Endothelial cell of umbilical vein (primary cell): ENCODE data around the gene NINJ2. TPM values are rescaled to one million over a fixed set of nuclear protein-coding genes. Genes with fewer than 3 reads are reported as not detected.

Source experiments
- BruUV-seq: library from RNA; stranded (reverse); fragments of 400-500 nt; replicated peaks from 2 replicates; lab custom pipeline; 2021; lab: Mats Ljungman, UMichigan
- CTCF ChIA-PET: fragments of 300-600, 350-600 bp; sonication (Branson Sonifier 250); formaldehyde crosslinking; loops from one replicate; lab custom pipeline; 2021; ENCODE audit warnings: antibody characterized with exemption, inconsistent platforms; lab: Charles Lee
- POLR2A ChIA-PET: fragments of 300-600, 350-600 bp; sonication (Branson Sonifier 250); formaldehyde crosslinking; loops from one replicate; lab custom pipeline; 2021; ENCODE audit warnings: antibody characterized with exemption, inconsistent platforms; lab: Charles Lee
- DNase-seq: peaks from one replicate; pipeline ENCODE4 v3.0.0-alpha.2; 2011; ENCODE audit warnings: low read depth, low spot score
- FAIRE-seq: peaks from 2 replicates; lab custom pipeline; 2011; peaks lifted over from hg19 to GRCh38; lab: Jason Lieb, UNC
- H2AFZ ChIP-seq: 2 replicates; pipeline ENCODE4 v1.6.0; 2012; ENCODE audit warnings: low read depth, low read length, control low read depth, inconsistent platforms
- H3K27ac ChIP-seq: 2 replicates; pipeline ENCODE4 v1.5.1; 2011; ENCODE audit warnings: low read depth, mild to moderate bottlenecking, control low read depth, low read length, moderate library complexity; ENCODE audit not compliant: insufficient read depth
- H3K27me3 ChIP-seq, 2 experiments: 2 replicates each; pipeline versions ENCODE4 v1.6.0 to v1.6.1; 2011; ENCODE audit warnings: low read length in 2 of 2, mixed read lengths in 1 of 2; ENCODE audit not compliant: control insufficient read depth in 2 of 2, insufficient read depth in 2 of 2
- H3K36me3 ChIP-seq, 2 experiments: 2 replicates in 1 of 2; 3 replicates in 1 of 2; pipeline ENCODE4 v1.5.1; 2011; ENCODE audit warnings: low read length in 2 of 2, mild to moderate bottlenecking in 1 of 2, moderate library complexity in 1 of 2; ENCODE audit not compliant: control insufficient read depth in 2 of 2, insufficient read depth in 2 of 2; ENCODE audit errors: extremely low read depth in 1 of 2
- H3K4me1 ChIP-seq: 3 replicates; pipeline ENCODE4 v1.5.1; 2011; ENCODE audit warnings: mild to moderate bottlenecking, low read length; ENCODE audit not compliant: control insufficient read depth, insufficient read depth; ENCODE audit errors: extremely low read depth
- H3K4me2 ChIP-seq: 2 replicates; pipeline ENCODE4 v1.6.1; 2011; ENCODE audit warnings: low read length, control low read depth, mixed read lengths; ENCODE audit not compliant: insufficient read depth
- H3K4me3 ChIP-seq, 3 experiments: fragments of 200-600 bp in 1 of 3; sonication (generic), shearing (Covaris generic) in 1 of 3; replicated peaks in 1 of 3; 2 replicates each; pipeline ENCODE4 v1.5.1; 2011 to 2016; ENCODE audit warnings: control low read depth in 3 of 3, low read length in 3 of 3, mild to moderate bottlenecking in 2 of 3, inconsistent platforms in 1 of 3, low read depth in 1 of 3, moderate library complexity in 1 of 3; ENCODE audit not compliant: insufficient read depth in 1 of 3
- H3K79me2 ChIP-seq: 2 replicates; pipeline ENCODE4 v1.6.0; 2012; ENCODE audit warnings: low read length, inconsistent platforms; ENCODE audit not compliant: control insufficient read depth, insufficient read depth
- H3K9ac ChIP-seq: replicated peaks from 2 replicates; pipeline ENCODE3; 2011; ENCODE audit warnings: low read length, control low read depth; ENCODE audit not compliant: insufficient read depth; ENCODE audit errors: extremely low read depth
- H3K9me1 ChIP-seq: replicated peaks from 3 replicates; pipeline ENCODE4 v1.6.0; 2011; ENCODE audit warnings: mild to moderate bottlenecking, low read length; ENCODE audit not compliant: control insufficient read depth, insufficient read depth; ENCODE audit errors: extremely low read depth
- H3K9me3 ChIP-seq: replicated peaks from 2 replicates; pipeline ENCODE4 v1.5.1; 2012; ENCODE audit warnings: low read length, inconsistent platforms; ENCODE audit not compliant: control insufficient read depth, insufficient read depth
- H4K20me1 ChIP-seq: replicated peaks from 2 replicates; pipeline ENCODE3; 2011; ENCODE audit warnings: mild to moderate bottlenecking, low read length; ENCODE audit not compliant: control insufficient read depth, insufficient read depth; ENCODE audit errors: extremely low read depth
- EZH2 ChIP-seq: IDR thresholded peaks from 2 replicates; pipeline ENCODE4 v1.6.1; 2012; ENCODE audit warnings: borderline replicate concordance, low read depth, mild to moderate bottlenecking, moderate library complexity, low read length, inconsistent platforms; ENCODE audit not compliant: severe bottlenecking
- FOS ChIP-seq: IDR thresholded peaks from 2 replicates; pipeline ENCODE4 v1.6.1; 2011; ENCODE audit warnings: mild to moderate bottlenecking, low read length, moderate library complexity, borderline replicate concordance; ENCODE audit not compliant: insufficient read depth
- GATA2 ChIP-seq: IDR thresholded peaks from 2 replicates; pipeline ENCODE4 v1.7.0; 2011; ENCODE audit warnings: low read depth, mild to moderate bottlenecking, moderate library complexity, mixed read lengths, low read length; ENCODE audit not compliant: insufficient read length, insufficient read depth
- JUN ChIP-seq: IDR thresholded peaks from 2 replicates; pipeline ENCODE4 v1.6.1; 2011; ENCODE audit warnings: borderline replicate concordance, low read depth; ENCODE audit not compliant: insufficient read length, insufficient read depth
- MAX ChIP-seq: IDR thresholded peaks from 2 replicates; pipeline ENCODE4 v1.6.1; 2011; ENCODE audit not compliant: insufficient read depth, insufficient read length
- MYC ChIP-seq: IDR thresholded peaks from one replicate; pipeline ENCODE4 v1.6.1; 2011; ENCODE audit warnings: mild to moderate bottlenecking, low read depth, low read length
- POLR2A ChIP-seq: IDR thresholded peaks from 2 replicates; pipeline ENCODE4 v1.6.1; 2012; ENCODE audit warnings: low read depth, mild to moderate bottlenecking, control low read depth, low read length
- POLR2AphosphoS5 ChIP-seq: IDR thresholded peaks from 2 replicates; pipeline ENCODE4 v1.6.1; 2012; ENCODE audit warnings: low read depth, mild to moderate bottlenecking, control low read depth, low read length, moderate library complexity; ENCODE audit not compliant: insufficient read depth
- dilution Hi-C: fragments of 300-500 bp; cut with MboI; formaldehyde crosslinking; loops from one replicate; pipeline ENCODE4 v1.15.0; 2019; ENCODE audit warnings: low sequenced_read_pairs; ENCODE audit not compliant: extremely low pct_ligation_motif_present
- intact Hi-C: fragments of 100-400 bp; cut with micrococcal nuclease; formaldehyde crosslinking; loops from one replicate; pipeline ENCODE4 v1.10.0; 2022
- polyA plus RNA-seq, 4 experiments: library from polyadenylated mRNA; depleted of rRNA in 3 of 4; stranded (reverse) in 3 of 4; unstranded in 1 of 4; fragments of >200 nt; gene quantifications; 2 replicates each; pipeline versions ENCODE4 v1.2.1 to v1.2.3, GENCODE V29; 2011 to 2012; ENCODE audit warnings: missing spikeins in 1 of 4
- total RNA-seq: library from RNA; stranded (reverse); gene quantifications from 2 replicates; pipeline ENCODE4 v1.2.3, GENCODE V29; 2021
- TF ChIP-seq, protein P1 (sequence below), 2 donors: IDR thresholded peaks; 1 replicate in 1 of 2; 2 replicates in 1 of 2; pipeline ENCODE4 v1.5.1; 2011; ENCODE audit warnings: low read length in 2 of 2, mild to moderate bottlenecking in 2 of 2, moderate library complexity in 2 of 2, control low read depth in 1 of 2, inconsistent platforms in 1 of 2, low read depth in 1 of 2; ENCODE audit not compliant: insufficient read depth in 1 of 2; ENCODE audit errors: extremely low read depth in 1 of 2

NINJ2 gene
- total and polyA plus RNA-seq, 2 donors (not counting 3 experiments of a cell fraction or from before 2014, with no cell fraction given), result 0.75 to 4.4 TPM

DNA sequence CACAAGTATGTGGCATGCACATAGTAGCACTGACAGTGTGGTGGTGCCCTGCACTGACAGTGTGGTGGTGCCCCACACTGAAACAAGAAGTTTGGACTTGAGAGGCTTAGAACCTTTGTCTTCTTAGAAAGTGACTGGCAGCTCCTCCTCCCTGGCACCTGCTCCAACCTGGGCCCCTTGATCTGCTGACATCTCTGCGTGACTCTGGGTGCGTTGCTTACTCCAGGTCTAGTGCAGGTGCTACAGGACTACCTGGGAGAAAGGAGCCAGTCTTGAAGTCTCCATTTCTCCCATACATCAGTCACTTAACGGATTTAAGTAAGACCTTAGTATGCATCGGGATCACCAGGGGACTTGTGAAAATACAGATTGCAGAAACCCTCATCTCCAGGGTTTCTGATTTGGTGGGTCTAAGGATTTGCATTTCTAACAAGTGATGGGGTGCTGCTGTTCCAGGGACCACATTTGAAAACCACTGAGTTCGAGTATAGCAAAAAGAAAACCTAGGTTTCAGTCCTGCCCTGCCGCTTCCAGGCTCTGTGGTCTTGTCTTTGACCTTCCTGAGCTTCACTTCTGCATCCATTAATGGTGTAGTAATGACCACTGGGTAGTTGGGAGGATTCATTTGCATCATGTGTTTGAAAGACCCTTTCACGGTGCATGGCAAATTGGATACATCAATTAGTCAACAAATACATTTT is 15.7 kb downstream of the NINJ2 start:
- FAIRE-seq, result no peak
- H3K9me1 ChIP-seq, result no peaks in the 10 kb centered on the region
- no peak for DNase-seq
- dilution Hi-C loops, result no loop called here
- no TSS peak for BruUV-seq
- no peak overlapping the region for H2AFZ ChIP-seq
- peaks cover 41% of the 10 kb centered on the region for H3K4me1 ChIP-seq
- no peak overlapping the region for H3K4me2 ChIP-seq
- TF ChIP-seq, protein P1, sequence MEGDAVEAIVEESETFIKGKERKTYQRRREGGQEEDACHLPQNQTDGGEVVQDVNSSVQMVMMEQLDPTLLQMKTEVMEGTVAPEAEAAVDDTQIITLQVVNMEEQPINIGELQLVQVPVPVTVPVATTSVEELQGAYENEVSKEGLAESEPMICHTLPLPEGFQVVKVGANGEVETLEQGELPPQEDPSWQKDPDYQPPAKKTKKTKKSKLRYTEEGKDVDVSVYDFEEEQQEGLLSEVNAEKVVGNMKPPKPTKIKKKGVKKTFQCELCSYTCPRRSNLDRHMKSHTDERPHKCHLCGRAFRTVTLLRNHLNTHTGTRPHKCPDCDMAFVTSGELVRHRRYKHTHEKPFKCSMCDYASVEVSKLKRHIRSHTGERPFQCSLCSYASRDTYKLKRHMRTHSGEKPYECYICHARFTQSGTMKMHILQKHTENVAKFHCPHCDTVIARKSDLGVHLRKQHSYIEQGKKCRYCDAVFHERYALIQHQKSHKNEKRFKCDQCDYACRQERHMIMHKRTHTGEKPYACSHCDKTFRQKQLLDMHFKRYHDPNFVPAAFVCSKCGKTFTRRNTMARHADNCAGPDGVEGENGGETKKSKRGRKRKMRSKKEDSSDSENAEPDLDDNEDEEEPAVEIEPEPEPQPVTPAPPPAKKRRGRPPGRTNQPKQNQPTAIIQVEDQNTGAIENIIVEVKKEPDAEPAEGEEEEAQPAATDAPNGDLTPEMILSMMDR (IDR thresholded peaks at IDR 0.05; ENCODE audit: extremely low read depth in 1 of 2, insufficient read depth in 1 of 2, low read depth in 1 of 2, low read length in 2 of 2), result no peak
- TF ChIP-seq EZH2, result no peak
- TF ChIP-seq JUN, result no peak
- TF ChIP-seq POLR2A, result no peak
- no peak for TF ChIP-seq FOS
- no peak for TF ChIP-seq MAX
- no peak for TF ChIP-seq MYC
- no peak for TF ChIP-seq GATA2
- no peak for TF ChIP-seq POLR2AphosphoS5
- H4K20me1 ChIP-seq, result no peaks in the 10 kb centered on the region
- H3K9ac ChIP-seq, result no peak overlapping the region
- H3K36me3 ChIP-seq, result no peaks in the 10 kb centered on the region
- POLR2A ChIA-PET, result interaction anchor here (0.6 kb wide), 1 partner anchor 448 kb away, joined by 6 read pairs; no protein-coding TSS in a partner anchor
- H3K4me3 ChIP-seq, result no peak overlapping the region
- CTCF ChIA-PET, result interaction anchor here (1.4 to 6.7 kb wide), 3 partner anchors 71 to 166 kb away, joined by 6 to 56 read pairs (median 15); partner anchors contain the start of gene WNK1
- no peaks in the 10 kb centered on the region for H3K79me2 ChIP-seq
- no peaks in the 10 kb centered on the region for H3K9me3 ChIP-seq
- H3K27me3 ChIP-seq, result no peaks in the 10 kb centered on the region
- intact Hi-C loops, result no loop called here
- H3K27ac ChIP-seq, result no peak overlapping the region
